T-cell (primary cell): ENCODE results near the gene SPON1. TPM values are rescaled to one million over a fixed set of nuclear protein-coding genes. Genes with fewer than 3 reads are reported as not detected.

Experiments used
- ATAC-seq, 4 experiments: fragments of 200-7000 bp in 3 of 4; fragments of 150-1000 bp in 1 of 4; cut with Tn5 transposase; replicated peaks in 1 of 4; 1 replicate in 3 of 4; 2 replicates in 1 of 4; pipeline ENCODE4 v1.10.0; 2021; ENCODE audit warnings: moderate library complexity in 3 of 4, mild to moderate bottlenecking in 2 of 4, moderate number of reproducible peaks in 1 of 4
- CTCF ChIA-PET, 2 donors: fragments of 300-600 bp; sonication (Branson Sonifier 250); formaldehyde crosslinking; loops; one replicate each; lab custom pipeline; 2022; ENCODE audit warnings: antibody characterized with exemption in 2 of 2; lab: Charles Lee
- POLR2A ChIA-PET, 2 donors: fragments of 300-600 bp; sonication (Branson Sonifier 250); formaldehyde crosslinking; loops; one replicate each; lab custom pipeline; 2022; ENCODE audit warnings: antibody characterized with exemption in 2 of 2; lab: Charles Lee
- DNase-seq, 35 experiments: peaks; one replicate each; pipeline versions ENCODE4 v3.0.0 to v3.0.0-alpha.2; 2013 to 2023
- H3K27ac ChIP-seq: one replicate; pipeline ENCODE4 v1.5.1; 2013; ENCODE audit warnings: low read length
- H3K27me3 ChIP-seq, 2 experiments: replicated peaks in 1 of 2; 1 replicate in 1 of 2; 2 replicates in 1 of 2; pipeline versions ENCODE4 v1.6.1 to v1.7.0; 2013; ENCODE audit warnings: low read length in 1 of 2, mixed read lengths in 1 of 2; ENCODE audit not compliant: control insufficient read depth in 2 of 2, insufficient read depth in 2 of 2; ENCODE audit errors: extremely low read depth in 1 of 2
- H3K36me3 ChIP-seq, 2 donors: 1 replicate in 1 of 2; 2 replicates in 1 of 2; pipeline versions ENCODE4 v1.6.1 to v1.7.0; 2013; ENCODE audit warnings: low read length in 1 of 2; ENCODE audit not compliant: control insufficient read depth in 2 of 2, insufficient read depth in 1 of 2; ENCODE audit errors: extremely low read depth in 1 of 2
- H3K4me1 ChIP-seq, 2 experiments: 1 replicate in 1 of 2; 2 replicates in 1 of 2; pipeline versions ENCODE4 v1.6.1 to v1.7.0; 2013; ENCODE audit warnings: low read length in 2 of 2, mixed read lengths in 1 of 2; ENCODE audit not compliant: insufficient read depth in 2 of 2, control insufficient read depth in 1 of 2; ENCODE audit errors: extremely low read depth in 1 of 2
- H3K4me3 ChIP-seq, 2 donors: 1 replicate in 1 of 2; 2 replicates in 1 of 2; pipeline versions ENCODE4 v1.5.1 to v1.7.0; 2013; ENCODE audit warnings: mild to moderate bottlenecking in 2 of 2, low read length in 1 of 2, moderate library complexity in 1 of 2; ENCODE audit not compliant: control insufficient read depth in 1 of 2; ENCODE audit errors: extremely low read depth in 1 of 2
- H3K9me3 ChIP-seq: 2 replicates; pipeline ENCODE4 v1.7.0; 2013
- H3K27ac Mint-ChIP-seq, 2 donors: one replicate each; pipeline ENCODE4 v1.8.0; 2020 to 2021; ENCODE audit warnings: mild to moderate bottlenecking in 2 of 2, mixed read lengths in 2 of 2
- H3K27me3 Mint-ChIP-seq, 2 donors: one replicate each; pipeline ENCODE4 v1.8.0; 2021 to 2022; ENCODE audit warnings: mixed read lengths in 2 of 2
- H3K36me3 Mint-ChIP-seq: one replicate; pipeline ENCODE4 v1.8.0; 2021; ENCODE audit warnings: mixed read lengths
- H3K4me1 Mint-ChIP-seq, 3 donors: one replicate each; pipeline ENCODE4 v1.8.0; 2020 to 2022; ENCODE audit warnings: mixed read lengths in 3 of 3, mild to moderate bottlenecking in 1 of 3
- H3K4me3 Mint-ChIP-seq, 3 donors: one replicate each; pipeline ENCODE4 v1.8.0; 2020 to 2022; ENCODE audit warnings: mild to moderate bottlenecking in 3 of 3, mixed read lengths in 3 of 3, moderate library complexity in 3 of 3
- H3K9me3 Mint-ChIP-seq, 3 donors: one replicate each; pipeline ENCODE4 v1.8.0; 2020 to 2022; ENCODE audit warnings: mixed read lengths in 3 of 3
- WGBS: methylation state at CpG from one replicate; pipeline ENCODE4 v1.1.5; 2013; ENCODE audit warnings: missing lambda C conversion rate; ENCODE audit not compliant: insufficient coverage; 5-methylcytosine and 5-hydroxymethylcytosine counted together
- total RNA-seq, 35 experiments: library from RNA in 6 of 35; stranded (reverse) in 6 of 35; fragments of 120-200 nt in 1 of 35; gene quantifications; one replicate each; pipeline versions ENCODE4 v1.2.1 to v1.2.4 and lab custom pipeline; 2013 to 2026

SPON1 gene
- total RNA-seq, 5 donors from 2014 or later (not counting 1 experiment from before 2014, with no cell fraction given), result 1.0 to 38.2 (median 28.8) TPM

- no peaks in the 10 kb centered on the region for H3K9me3 Mint-ChIP-seq
- H3K27me3 Mint-ChIP-seq, result no peaks in the 10 kb centered on the region
- Histone ChIP-seq H3K4me1 (no peaks in the 10 kb centered on the region), H3K36me3 (no peaks in the 10 kb centered on the region), H3K4me3 (no peak overlapping the region), H3K9me3 (no peaks in the 10 kb centered on the region), H3K27ac (no peak overlapping the region), H3K27me3 (peaks cover 0 to 2% of the 10 kb centered on the region in 2 experiments)
- no peaks in the 10 kb centered on the region for H3K36me3 Mint-ChIP-seq
- no peaks in the 10 kb centered on the region for H3K4me1 Mint-ChIP-seq
- ChIA-PET CTCF (interaction anchor here in 1 of 2 donors (0.7 kb wide), 1 partner anchor 269 kb away, joined by 5 read pairs; no protein-coding TSS in a partner anchor), POLR2A (no interaction called here)
- H3K4me3 Mint-ChIP-seq, result no peak overlapping the region
- ATAC-seq (no peak), DNase-seq (no peak)
- H3K27ac Mint-ChIP-seq, result no peak overlapping the region
- WGBS, result 90% methylated on average over 2 of the region's 4 CpGs
Measured at GRCh38 chr11:14041040-14041439, 78.5 kb downstream of the SPON1 start.

GRCh38 chr11:14041565-14041964 is 79.0 kb downstream of the SPON1 start:
- CTCF ChIA-PET, result interaction anchor here in 1 of 2 donors (0.7 kb wide), 1 partner anchor 268 kb away, joined by 5 read pairs; no protein-coding TSS in a partner anchor
- no peaks in the 10 kb centered on the region for H3K9me3 Mint-ChIP-seq
- Histone ChIP-seq H3K4me1 (no peaks in the 10 kb centered on the region), H3K4me3 (no peak overlapping the region), H3K9me3 (no peaks in the 10 kb centered on the region), H3K36me3 (no peaks in the 10 kb centered on the region), H3K27me3 (peaks cover 0 to 2% of the 10 kb centered on the region in 2 experiments), H3K27ac (no peak overlapping the region)
- DNase-seq (no peak), ATAC-seq (no peak)
- H3K4me3 Mint-ChIP-seq, result no peak overlapping the region
- POLR2A ChIA-PET, result interaction anchor here in 1 of 2 donors (0.7 kb wide), 1 partner anchor 69 kb away, joined by 4 read pairs; no protein-coding TSS in a partner anchor
- H3K36me3 Mint-ChIP-seq, result no peaks in the 10 kb centered on the region
- WGBS, result no CpG with 5 or more reads among the region's 4 CpGs
- no peak overlapping the region for H3K27ac Mint-ChIP-seq
- H3K4me1 Mint-ChIP-seq, result no peaks in the 10 kb centered on the region
- H3K27me3 Mint-ChIP-seq, result no peaks in the 10 kb centered on the region

DNA sequence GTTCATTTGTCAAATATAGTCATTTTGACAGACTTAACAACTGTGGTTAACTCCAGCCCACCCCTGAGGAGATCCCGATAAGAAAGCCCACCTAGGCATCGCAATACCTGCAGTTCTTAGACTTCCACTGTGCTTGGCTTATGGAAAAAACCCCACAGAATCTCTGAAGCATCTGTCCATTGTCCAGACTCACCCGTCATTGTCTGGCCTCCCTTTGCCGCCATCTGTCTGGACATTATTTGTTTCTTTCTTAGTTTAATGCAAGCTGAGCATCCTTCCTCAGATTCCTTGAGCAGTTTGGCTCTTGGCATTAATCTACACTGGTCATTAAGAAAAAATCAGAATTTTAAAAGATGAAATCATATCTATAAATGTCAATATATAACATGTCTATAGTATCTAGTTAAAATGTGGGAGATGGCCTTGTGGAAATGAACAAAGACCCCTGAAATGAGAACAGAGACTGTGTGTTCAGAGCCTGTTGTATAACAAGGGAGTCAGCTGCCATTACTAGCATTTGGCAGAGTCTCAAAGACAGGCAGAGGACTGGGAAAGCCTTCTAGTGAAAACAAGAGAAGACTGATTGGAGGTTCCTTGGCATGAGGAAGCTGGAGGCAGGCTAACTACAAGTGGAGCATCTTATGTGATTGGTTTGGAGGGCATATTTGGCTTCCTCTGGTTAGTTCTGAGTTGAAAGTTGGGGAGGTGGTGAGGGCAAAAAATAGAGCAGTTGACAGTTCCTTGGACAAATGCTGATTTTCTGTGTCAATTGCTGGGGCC is 80.4 kb downstream of the SPON1 start:
- H3K9me3 ChIP-seq, result no peaks in the 10 kb centered on the region
- H3K27me3 ChIP-seq, result peaks cover 0 to 2% of the 10 kb centered on the region in 2 experiments
- no peaks in the 10 kb centered on the region for H3K36me3 Mint-ChIP-seq
- no peak overlapping the region for H3K27ac ChIP-seq
- POLR2A ChIA-PET, result no interaction called here
- H3K4me3 ChIP-seq, result no peak overlapping the region
- no peaks in the 10 kb centered on the region for H3K4me1 Mint-ChIP-seq
- ATAC-seq, result no peak
- CTCF ChIA-PET, result no interaction called here
- no peak overlapping the region for H3K4me3 Mint-ChIP-seq
- no peaks in the 10 kb centered on the region for H3K36me3 ChIP-seq
- 100% methylated on average over 1 of the region's 4 CpGs for WGBS
- no peak overlapping the region for H3K27ac Mint-ChIP-seq
- peaks cover 0 to 7% of the 10 kb centered on the region in 2 donors for H3K27me3 Mint-ChIP-seq
- no peaks in the 10 kb centered on the region for H3K9me3 Mint-ChIP-seq
- no peaks in the 10 kb centered on the region for H3K4me1 ChIP-seq
- DNase-seq, result no peak

GRCh38 chr11:14044916-14045315 is 82.4 kb downstream of the SPON1 start:
- Histone ChIP-seq H3K4me1 (no peaks in the 10 kb centered on the region), H3K4me3 (no peak overlapping the region), H3K27me3 (peaks cover 0 to 2% of the 10 kb centered on the region in 2 experiments), H3K36me3 (no peaks in the 10 kb centered on the region), H3K9me3 (no peaks in the 10 kb centered on the region), H3K27ac (no peak overlapping the region)
- DNase-seq, result no peak
- ChIA-PET CTCF (no interaction called here), POLR2A (interaction anchor here in 1 of 2 donors (0.6 kb wide), 1 partner anchor 11 kb away, joined by 4 read pairs; no protein-coding TSS in a partner anchor)
- H3K4me1 Mint-ChIP-seq, result no peaks in the 10 kb centered on the region
- no peak overlapping the region for H3K27ac Mint-ChIP-seq
- H3K36me3 Mint-ChIP-seq, result peaks cover under 1% of the 10 kb centered on the region
- H3K4me3 Mint-ChIP-seq, result no peak overlapping the region
- no CpG with 5 or more reads among the region's 3 CpGs for WGBS
- no peaks in the 10 kb centered on the region for H3K9me3 Mint-ChIP-seq
- peaks cover 0 to 7% of the 10 kb centered on the region in 2 donors for H3K27me3 Mint-ChIP-seq
- ATAC-seq, result no peak

DNA sequence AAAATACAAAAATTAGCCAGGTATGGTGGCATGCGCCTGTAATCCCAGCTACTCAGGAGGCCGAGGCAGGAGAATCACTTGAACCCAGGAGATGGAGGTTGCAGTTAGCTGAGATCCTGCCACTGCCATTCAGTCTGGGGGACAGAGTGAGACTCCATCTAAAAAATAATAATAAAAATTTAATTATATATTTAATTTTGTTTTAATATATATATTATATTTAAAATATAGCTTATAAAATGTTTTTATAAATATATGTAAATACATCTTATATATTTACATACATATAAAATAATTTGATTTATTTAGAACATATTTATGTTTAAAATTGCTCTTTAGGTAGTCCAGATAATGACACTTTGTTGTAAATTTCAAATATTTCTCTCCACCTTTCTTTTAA is 82.9 kb downstream of the SPON1 start:
- DNase-seq (no peak), ATAC-seq (no peak)
- H3K27ac ChIP-seq, result no peak overlapping the region
- no peak overlapping the region for H3K4me3 ChIP-seq
- WGBS, result 100% methylated on average over 2 of the region's 2 CpGs
- H3K9me3 ChIP-seq, result no peaks in the 10 kb centered on the region
- ChIA-PET CTCF (no interaction called here), POLR2A (interaction anchor here in 1 of 2 donors (0.6 kb wide), 1 partner anchor 12 kb away, joined by 4 read pairs; no protein-coding TSS in a partner anchor)
- no peaks in the 10 kb centered on the region for H3K4me1 ChIP-seq
- Mint-ChIP-seq H3K36me3 (peaks cover 3% of the 10 kb centered on the region), H3K4me3 (no peak overlapping the region), H3K27me3 (peaks cover 0 to 7% of the 10 kb centered on the region in 2 donors), H3K4me1 (no peaks in the 10 kb centered on the region), H3K27ac (no peak overlapping the region), H3K9me3 (no peaks in the 10 kb centered on the region)
- H3K36me3 ChIP-seq, result no peaks in the 10 kb centered on the region
- H3K27me3 ChIP-seq, result peaks cover 0 to 2% of the 10 kb centered on the region in 2 experiments

- ATAC-seq, result peak in 2 of 4 experiments; percentile 36 to 62
- H3K4me3 Mint-ChIP-seq, result no peak overlapping the region
- no peaks in the 10 kb centered on the region for H3K36me3 ChIP-seq
- H3K27me3 Mint-ChIP-seq, result peaks cover 0 to 5% of the 10 kb centered on the region in 2 donors
- peaks cover 28 to 32% (median 29%) of the 10 kb centered on the region in 3 donors for H3K4me1 Mint-ChIP-seq
- peaks cover 7 to 15% of the 10 kb centered on the region in 2 experiments for H3K4me1 ChIP-seq
- ChIA-PET POLR2A (interaction anchor here in 1 of 2 donors (1.0 kb wide), 1 partner anchor 17 kb away, joined by 3 read pairs; no protein-coding TSS in a partner anchor), CTCF (interaction anchor here (0.6 to 1.5 kb wide), 3 partner anchors 89 to 280 kb away, joined by 3 read pairs; no protein-coding TSS in a partner anchor)
- no peak overlapping the region for H3K4me3 ChIP-seq
- H3K27me3 ChIP-seq, result no peaks in the 10 kb centered on the region
- H3K27ac Mint-ChIP-seq, result peak overlapping the region in 1 of 2 donors; percentile 50
- peak in 1 of 35 experiments; percentile 13 for DNase-seq
- H3K9me3 Mint-ChIP-seq, result peaks cover 0 to 4% (median 0%) of the 10 kb centered on the region in 3 donors
- peaks cover 3% of the 10 kb centered on the region for H3K36me3 Mint-ChIP-seq
- no peak overlapping the region for H3K27ac ChIP-seq
- 40% methylated on average over 1 of the region's 3 CpGs for WGBS
- H3K9me3 ChIP-seq, result no peaks in the 10 kb centered on the region
Measured at GRCh38 chr11:14052198-14052597, 89.7 kb downstream of the SPON1 start.
